Liver (tissue), 9 donors: ENCODE measurements around the gene PCDHGA9. TPM values are rescaled to one million over a fixed set of nuclear protein-coding genes. Genes with fewer than 3 reads are reported as not detected.
A peak's percentile ranks its signal among the peaks of the same experiment; 100 is the strongest.
"Not testable (repeated sequence)": the region's sequence is repeated elsewhere in the genome, so short reads cannot be mapped to it uniquely, and the experiment has no call there.

ENCODE experiments used
- DNase-seq: peaks from one replicate; pipeline ENCODE4 v3.0.0-alpha.2; 2017; ENCODE audit warnings: low spot score
- H3K27ac ChIP-seq, 2 donors: one replicate each; pipeline ENCODE4 v1.7.0; 2013; ENCODE audit warnings: inconsistent platforms in 2 of 2, low read length in 2 of 2, control low read depth in 1 of 2, low read depth in 1 of 2, mild to moderate bottlenecking in 1 of 2
- H3K27me3 ChIP-seq, 4 donors: one replicate each; pipeline versions ENCODE4 v1.6.1 to v1.7.0; 2013; ENCODE audit warnings: low read length in 3 of 4, inconsistent platforms in 1 of 4, mild to moderate bottlenecking in 1 of 4, moderate library complexity in 1 of 4; ENCODE audit not compliant: control insufficient read depth in 4 of 4, insufficient read depth in 4 of 4
- H3K36me3 ChIP-seq, 4 donors: one replicate each; pipeline versions ENCODE4 v1.6.1 to v1.7.0; 2013; ENCODE audit warnings: low read length in 3 of 4, mild to moderate bottlenecking in 3 of 4, low read depth in 1 of 4, moderate library complexity in 1 of 4; ENCODE audit not compliant: control insufficient read depth in 4 of 4, insufficient read depth in 3 of 4
- H3K4me1 ChIP-seq, 4 donors: one replicate each; pipeline versions ENCODE4 v1.6.1 to v1.7.0; 2013; ENCODE audit warnings: low read length in 3 of 4, mild to moderate bottlenecking in 3 of 4, moderate library complexity in 1 of 4; ENCODE audit not compliant: control insufficient read depth in 4 of 4, insufficient read depth in 4 of 4
- H3K4me3 ChIP-seq, 3 donors: one replicate each; pipeline versions ENCODE4 v1.6.1 to v1.7.0; 2013; ENCODE audit warnings: low read length in 3 of 3, control low read depth in 1 of 3, low read depth in 1 of 3, mild to moderate bottlenecking in 1 of 3
- H3K9ac ChIP-seq, 2 donors: one replicate each; pipeline ENCODE4 v1.7.0; 2013; ENCODE audit warnings: low read length in 2 of 2, mild to moderate bottlenecking in 2 of 2, moderate library complexity in 2 of 2, control low read depth in 1 of 2, low read depth in 1 of 2
- H3K9me3 ChIP-seq, 4 donors: one replicate each; pipeline versions ENCODE4 v1.6.1 to v1.7.0; 2013; ENCODE audit warnings: low read length in 3 of 4; ENCODE audit not compliant: control insufficient read depth in 4 of 4
- ATF3 ChIP-seq: IDR thresholded peaks from 2 replicates; pipeline ENCODE4 v1.6.1; 2016; ENCODE audit warnings: antibody characterized with exemption
- CTCF ChIP-seq: fragments of 150-350 bp; IDR thresholded peaks from 2 replicates; pipeline ENCODE4 v1.5.1; 2017; ENCODE audit warnings: improper control_type of control experiment, low read depth, low read length; ENCODE audit not compliant: missing input control
- EGR1 ChIP-seq, 2 donors: IDR thresholded peaks; 2 replicates each; pipeline ENCODE4 v1.6.1; 2016 to 2018; ENCODE audit warnings: antibody characterized with exemption in 2 of 2, low read depth in 2 of 2
- FOXA1 ChIP-seq: IDR thresholded peaks from 2 replicates; pipeline ENCODE4 v1.6.1; 2016; ENCODE audit warnings: antibody characterized with exemption
- FOXA2 ChIP-seq: IDR thresholded peaks from 2 replicates; pipeline ENCODE4 v1.6.1; 2016; ENCODE audit warnings: antibody characterized with exemption
- GABPA ChIP-seq, 2 donors: IDR thresholded peaks in 1 of 2; conservative IDR thresholded peaks in 1 of 2; 2 replicates each; pipeline ENCODE4 v1.6.1; 2016; ENCODE audit warnings: antibody characterized with exemption in 2 of 2, mild to moderate bottlenecking in 1 of 2, moderate library complexity in 1 of 2
- HNF4A ChIP-seq, 2 donors: conservative IDR thresholded peaks; 2 replicates each; pipeline ENCODE4 v1.6.1; 2016; ENCODE audit warnings: antibody characterized with exemption in 2 of 2, mild to moderate bottlenecking in 2 of 2
- HNF4G ChIP-seq: IDR thresholded peaks from 2 replicates; pipeline ENCODE4 v1.6.1; 2016; ENCODE audit warnings: antibody characterized with exemption
- JUND ChIP-seq, 2 donors: IDR thresholded peaks; 2 replicates each; pipeline ENCODE4 v1.6.1; 2016; ENCODE audit warnings: antibody characterized with exemption in 2 of 2
- MAX ChIP-seq: IDR thresholded peaks from 2 replicates; pipeline ENCODE4 v1.6.1; 2016; ENCODE audit warnings: antibody characterized with exemption
- RAD21 ChIP-seq, 2 donors: IDR thresholded peaks; 2 replicates each; pipeline ENCODE4 v1.6.1; 2016; ENCODE audit warnings: antibody characterized with exemption in 2 of 2, mild to moderate bottlenecking in 2 of 2
- REST ChIP-seq: IDR thresholded peaks from 2 replicates; pipeline ENCODE4 v1.6.1; 2016; ENCODE audit warnings: antibody characterized with exemption, mild to moderate bottlenecking
- RXRA ChIP-seq, 2 donors: IDR thresholded peaks; 2 replicates each; pipeline ENCODE4 v1.6.1; 2017 to 2018; ENCODE audit warnings: antibody characterized with exemption in 2 of 2, mild to moderate bottlenecking in 1 of 2
- SP1 ChIP-seq: IDR thresholded peaks from 2 replicates; pipeline ENCODE4 v1.6.1; 2018; ENCODE audit warnings: antibody characterized with exemption, mild to moderate bottlenecking
- TAF1 ChIP-seq: conservative IDR thresholded peaks from 2 replicates; pipeline ENCODE4 v1.6.1; 2016; ENCODE audit warnings: antibody characterized with exemption, mild to moderate bottlenecking
- ZBTB33 ChIP-seq: IDR thresholded peaks from 2 replicates; pipeline ENCODE4 v1.6.1; 2016; ENCODE audit warnings: antibody characterized with exemption
- WGBS: extraction: QIAGEN DNeasy Blood & Tissue Kit; methylation state at CpG from one replicate; pipeline ENCODE4 v1.1.7; 2013; 5-methylcytosine and 5-hydroxymethylcytosine counted together
- polyA plus RNA-seq, 2 donors: library from polyadenylated mRNA; stranded (reverse) in 1 of 2; unstranded in 1 of 2; fragments of 200-250 nt in 1 of 2; fragments of >200 nt in 1 of 2; fragmentation: Nextera tagmentation in 1 of 2; extraction: Ambion mirVana in 1 of 2; gene quantifications; one replicate each; pipeline versions ENCODE4 v1.2.1 to v1.2.3, GENCODE V29; 2013 to 2015
- total RNA-seq, 2 donors: library from RNA; depleted of rRNA; stranded (reverse); fragments of >200 nt; gene quantifications; one replicate each; pipeline ENCODE4 v1.2.3, GENCODE V29; 2014
- donor health status: healthy.
- donor health status: healthy.
- donor health status: healthy.
- donor health status: healthy.
- donor health status: healthy.

PCDHGA9 gene
- total and polyA plus RNA-seq, 4 donors = 0.11 to 2.8 (median 0.57) TPM

GRCh38 chr5:141374627-141375026 is 28.0 kb upstream of the PCDHGA9 start (continued):
- TF ChIP-seq CTCF (no peak), TAF1 (no peak), HNF4G (no peak), RAD21 (IDR thresholded peaks at IDR 0.05) (no peak), FOXA2 (no peak)

GRCh38 chr5:141375444-141376155 is 27.0 kb upstream of the PCDHGA9 start:
- not testable (repeated sequence) for H3K36me3 ChIP-seq, H3K9ac ChIP-seq, DNase-seq, H3K27me3 ChIP-seq, H3K27ac ChIP-seq, H3K4me1 ChIP-seq
- peak overlapping the region in 2 of 3 donors; percentile 5 to 41 for H3K4me3 ChIP-seq
- 47% methylated on average over 43 of the region's 48 CpGs for WGBS
- H3K9me3 ChIP-seq = peaks cover 34 to 75% (median 51%) of the 10 kb centered on the region in 4 donors

- Histone ChIP-seq H3K9ac (no peak within 1 kb of the TSS), H3K9me3 (peaks cover 21 to 67% (median 33%) of the 10 kb centered on the region in 4 donors), H3K27ac (no peak within 1 kb of the TSS), H3K4me1 (no peaks in the 10 kb centered on the region), H3K27me3 (peaks cover 0 to 6% (median 0%) of the 10 kb centered on the region in 4 donors), H3K4me3 (peak within 1 kb of the TSS; percentile 1 to 69 (median 63)), H3K36me3 (no peaks in the 10 kb centered on the region)
- 16% methylated on average over 37 of the region's 37 CpGs for WGBS
- no peak for DNase-seq
- TF ChIP-seq ATF3 (no peak), JUND (IDR thresholded peaks at IDR 0.05) (no peak), RAD21 (IDR thresholded peaks at IDR 0.05) (no peak), FOXA1 (no peak), TAF1 (no peak), EGR1 (IDR thresholded peaks at IDR 0.05; ENCODE audit: low read depth in 2 of 2) (no peak), HNF4A (conservative IDR thresholded peaks at IDR 0.05) (no peak), GABPA (IDR thresholded peaks at IDR 0.05 in 1 of 2, conservative IDR thresholded peaks at IDR 0.05 in 1 of 2) (no peak), RXRA (IDR thresholded peaks at IDR 0.05) (no peak), SP1 (no peak), FOXA2 (no peak), ZBTB33 (no peak), MAX (no peak), REST (no peak)
Observed at GRCh38 chr5:141382469-141383294, 19.9 kb upstream of the PCDHGA9 start, which contains the start of gene PCDHGA7. Gene PCDHGA7 (plus strand): TSS chr5:141382742. CDS start chr5:141382900, 158 bp downstream.
